Measurements from ENCODE around the gene CCT8. TPM values are rescaled to one million over a fixed set of nuclear protein-coding genes. Genes with fewer than 3 reads are reported as not detected.
"Not testable (repeated sequence)": the region's sequence is repeated elsewhere in the genome, so short reads cannot be mapped to it uniquely, and the experiment has no call there.

The CCT8 gene
- total RNA-seq, 1 donor, result 163 TPM

DNA sequence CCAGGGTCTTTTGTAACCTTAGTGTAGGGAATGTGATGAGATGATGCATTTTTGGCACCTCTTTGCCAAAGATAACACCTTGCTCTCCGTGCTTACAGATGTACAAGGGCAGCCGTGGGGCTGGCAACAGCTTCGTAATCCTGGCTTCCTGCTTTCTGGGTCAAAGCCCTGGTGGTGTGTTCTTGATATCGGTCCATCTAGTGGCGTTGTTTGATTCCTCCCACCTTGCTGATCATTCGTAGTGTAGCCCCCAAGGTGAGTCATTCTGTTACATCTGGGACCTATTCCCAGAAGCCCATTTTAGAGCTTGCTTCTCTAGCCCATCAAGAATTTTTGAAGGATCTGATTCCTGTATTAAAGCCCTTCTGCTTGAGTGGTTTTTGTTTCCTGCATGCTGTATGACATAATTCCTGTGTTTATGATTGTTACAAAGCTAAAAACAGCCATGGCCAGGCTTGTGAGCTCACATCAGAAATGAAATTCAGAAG, 7.0 kb upstream of the CCT8 start:
- no peak for DNase-seq (ENCODE audit: insufficient read length, low spot score, missing footprints)
- H3K9me3 ChIP-seq (ENCODE audit: low read depth, low read length), result no peaks in the 10 kb centered on the region
- H2AFZ ChIP-seq (ENCODE audit: low read length), result peak overlapping the region; percentile 27
- no peaks in the 10 kb centered on the region for H4K20me1 ChIP-seq (ENCODE audit: insufficient read depth, low read length)
- no peak overlapping the region for H3K4me3 ChIP-seq (ENCODE audit: insufficient read depth, low read length)
- TF ChIP-seq, protein P1, sequence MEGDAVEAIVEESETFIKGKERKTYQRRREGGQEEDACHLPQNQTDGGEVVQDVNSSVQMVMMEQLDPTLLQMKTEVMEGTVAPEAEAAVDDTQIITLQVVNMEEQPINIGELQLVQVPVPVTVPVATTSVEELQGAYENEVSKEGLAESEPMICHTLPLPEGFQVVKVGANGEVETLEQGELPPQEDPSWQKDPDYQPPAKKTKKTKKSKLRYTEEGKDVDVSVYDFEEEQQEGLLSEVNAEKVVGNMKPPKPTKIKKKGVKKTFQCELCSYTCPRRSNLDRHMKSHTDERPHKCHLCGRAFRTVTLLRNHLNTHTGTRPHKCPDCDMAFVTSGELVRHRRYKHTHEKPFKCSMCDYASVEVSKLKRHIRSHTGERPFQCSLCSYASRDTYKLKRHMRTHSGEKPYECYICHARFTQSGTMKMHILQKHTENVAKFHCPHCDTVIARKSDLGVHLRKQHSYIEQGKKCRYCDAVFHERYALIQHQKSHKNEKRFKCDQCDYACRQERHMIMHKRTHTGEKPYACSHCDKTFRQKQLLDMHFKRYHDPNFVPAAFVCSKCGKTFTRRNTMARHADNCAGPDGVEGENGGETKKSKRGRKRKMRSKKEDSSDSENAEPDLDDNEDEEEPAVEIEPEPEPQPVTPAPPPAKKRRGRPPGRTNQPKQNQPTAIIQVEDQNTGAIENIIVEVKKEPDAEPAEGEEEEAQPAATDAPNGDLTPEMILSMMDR (IDR thresholded peaks at IDR 0.05; ENCODE audit: extremely low read depth, low read depth, low read length), result no peak
- H3K36me3 ChIP-seq (ENCODE audit: insufficient read depth, low read length), result no peaks in the 10 kb centered on the region
- H3K27me3 ChIP-seq (ENCODE audit: insufficient read depth, low read length), result no peaks in the 10 kb centered on the region
- no peak overlapping the region for H3K4me2 ChIP-seq (ENCODE audit: insufficient read depth, low read length)
- peaks cover 5% of the 10 kb centered on the region for H3K79me2 ChIP-seq (ENCODE audit: insufficient read depth, low read length)
- no peaks in the 10 kb centered on the region for H3K4me1 ChIP-seq (ENCODE audit: insufficient read depth, low read length)
- no peak overlapping the region for H3K27ac ChIP-seq (ENCODE audit: low read depth, low read length)

DNA sequence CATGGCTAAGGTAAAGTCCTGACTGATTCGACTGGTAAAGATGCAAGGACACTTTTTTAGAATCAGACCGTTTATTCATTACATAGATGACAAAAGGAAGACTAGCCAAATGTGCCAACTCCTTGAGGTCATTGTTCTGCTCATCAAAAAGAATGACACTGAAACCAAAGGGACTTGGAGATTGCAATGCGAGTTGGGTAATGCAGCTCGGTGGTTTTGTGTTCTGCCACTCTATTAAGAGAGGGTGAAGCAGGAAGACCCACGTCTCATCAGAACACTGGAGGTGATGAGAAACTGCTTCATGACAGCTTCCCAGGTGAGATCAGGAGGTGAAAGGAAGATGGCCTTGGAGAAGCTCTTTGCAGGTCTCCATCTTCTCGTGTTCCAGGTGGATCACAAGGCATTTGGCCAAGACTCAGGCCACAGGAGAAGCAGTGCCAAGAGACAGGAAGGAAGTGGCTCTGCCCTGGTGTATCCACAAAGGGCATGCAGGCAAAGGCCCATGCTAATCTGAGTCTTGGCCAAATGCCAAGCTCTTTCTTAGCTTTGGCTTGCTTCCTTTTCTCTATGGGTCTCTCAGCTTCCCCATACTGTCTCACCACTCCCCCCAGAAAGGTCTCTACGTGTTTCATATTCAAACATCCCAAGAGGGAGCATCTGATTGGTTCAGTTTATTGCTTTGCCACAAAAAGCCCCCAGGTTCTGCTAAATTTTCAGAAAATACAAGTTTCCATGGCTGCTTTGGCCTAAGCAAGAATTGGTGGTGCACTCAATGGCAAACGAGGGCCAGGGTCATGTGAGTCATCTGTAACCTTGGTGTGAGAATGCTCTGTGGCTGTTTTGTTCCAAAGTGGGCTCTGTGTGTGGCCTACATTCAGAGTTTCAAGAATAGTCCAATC, 5.7 kb upstream of the CCT8 start:
- Histone ChIP-seq H2AFZ (ENCODE audit: low read length) (no peak overlapping the region), H3K27ac (ENCODE audit: low read depth, low read length) (no peak overlapping the region)

DNA sequence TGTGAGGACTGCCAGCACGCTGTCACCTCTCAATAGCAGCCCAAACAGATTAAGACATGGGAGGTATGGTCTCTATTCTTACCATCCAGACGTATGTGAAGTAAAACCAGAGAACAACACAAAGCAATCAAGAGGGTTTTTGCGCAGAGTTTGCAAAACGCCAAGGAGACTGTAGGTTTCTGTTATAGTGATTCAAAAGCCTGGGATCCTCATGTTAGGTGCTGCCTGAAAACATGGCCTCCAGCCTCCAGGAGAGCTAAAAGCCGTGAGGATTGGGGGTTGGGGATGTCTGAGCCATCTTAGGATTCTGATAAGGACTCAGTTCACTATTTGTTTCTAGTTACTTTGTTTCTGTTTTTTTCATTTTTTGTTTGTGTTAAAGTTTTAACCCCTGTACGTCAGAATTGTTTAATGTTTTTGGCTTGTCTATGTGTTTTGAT, 4.2 kb upstream of the CCT8 start:
- TF ChIP-seq, protein P1 (IDR thresholded peaks at IDR 0.05; ENCODE audit: extremely low read depth, low read depth, low read length), result no peak
- Histone ChIP-seq H3K9me3 (ENCODE audit: low read depth, low read length) (no peaks in the 10 kb centered on the region), H3K36me3 (ENCODE audit: insufficient read depth, low read length) (no peaks in the 10 kb centered on the region), H2AFZ (ENCODE audit: low read length) (peak overlapping the region; percentile 85), H4K20me1 (ENCODE audit: insufficient read depth, low read length) (peaks cover under 1% of the 10 kb centered on the region), H3K4me3 (ENCODE audit: insufficient read depth, low read length) (peak overlapping the region; percentile 68), H3K27me3 (ENCODE audit: insufficient read depth, low read length) (no peaks in the 10 kb centered on the region), H3K79me2 (ENCODE audit: insufficient read depth, low read length) (peaks cover 13% of the 10 kb centered on the region), H3K4me1 (ENCODE audit: insufficient read depth, low read length) (no peaks in the 10 kb centered on the region), H3K4me2 (ENCODE audit: insufficient read depth, low read length) (peak overlapping the region; percentile 65), H3K27ac (ENCODE audit: low read depth, low read length) (peak overlapping the region; percentile 57)
- DNase-seq (ENCODE audit: insufficient read length, low spot score, missing footprints), result no peak

More for the DNA sequence above, 5.7 kb upstream of the CCT8 start:
- no peak for DNase-seq (ENCODE audit: insufficient read length, low spot score, missing footprints)
- Histone ChIP-seq H3K36me3 (ENCODE audit: insufficient read depth, low read length) (no peaks in the 10 kb centered on the region), H3K79me2 (ENCODE audit: insufficient read depth, low read length) (peaks cover 5% of the 10 kb centered on the region), H4K20me1 (ENCODE audit: insufficient read depth, low read length) (no peaks in the 10 kb centered on the region), H3K9me3 (ENCODE audit: low read depth, low read length) (no peaks in the 10 kb centered on the region), H3K27me3 (ENCODE audit: insufficient read depth, low read length) (no peaks in the 10 kb centered on the region), H3K4me2 (ENCODE audit: insufficient read depth, low read length) (no peak overlapping the region), H3K4me1 (ENCODE audit: insufficient read depth, low read length) (no peaks in the 10 kb centered on the region), H3K4me3 (ENCODE audit: insufficient read depth, low read length) (no peak overlapping the region)
- TF ChIP-seq, protein P1 (IDR thresholded peaks at IDR 0.05; ENCODE audit: extremely low read depth, low read depth, low read length), result no peak

DNA sequence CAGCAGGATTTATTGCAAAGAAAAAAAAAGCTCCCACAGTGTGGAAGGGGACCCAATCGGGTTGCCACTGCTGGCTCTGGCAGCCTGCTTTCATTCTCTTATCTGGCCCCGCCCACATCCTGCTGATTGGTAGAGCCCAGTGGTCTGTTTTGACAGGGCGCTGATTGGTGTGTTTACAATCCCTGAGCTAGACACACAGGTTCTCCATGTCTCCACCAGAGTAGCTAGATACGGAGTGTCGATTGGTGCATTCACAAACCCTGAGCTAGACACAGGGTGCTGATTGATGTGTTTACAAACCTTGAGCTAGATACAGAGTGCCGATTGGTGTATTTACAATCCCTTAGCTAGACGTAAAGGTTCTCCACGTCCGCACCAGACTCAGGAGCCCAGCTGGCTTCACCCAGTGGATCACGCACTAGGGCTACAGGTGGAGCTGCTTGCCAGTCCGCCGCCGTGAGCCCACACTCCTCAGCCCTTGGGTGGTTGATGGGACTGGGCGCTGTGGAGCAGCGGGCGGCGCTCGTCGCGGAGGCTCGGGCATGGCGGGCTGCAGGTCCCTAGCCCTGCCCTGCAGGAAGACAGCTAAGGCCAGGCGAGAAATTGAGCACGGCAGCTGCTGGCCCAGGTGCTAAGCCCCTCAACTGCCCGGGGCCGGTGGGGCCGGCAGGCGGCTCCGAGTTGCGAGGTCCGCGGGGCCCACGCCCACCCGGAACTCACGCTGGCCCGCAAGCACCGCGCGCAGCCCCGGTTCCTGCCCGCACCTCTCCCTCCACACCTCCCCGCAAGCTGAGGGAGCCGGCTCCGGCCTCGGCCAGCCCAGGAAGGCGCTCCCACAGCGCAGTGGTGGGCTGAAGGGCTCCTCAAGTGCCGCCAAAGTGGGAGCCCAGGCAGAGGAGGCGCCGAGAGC, 3.5 kb upstream of the CCT8 start:
- Histone ChIP-seq H3K4me3 (ENCODE audit: insufficient read depth, low read length) (peak overlapping the region; percentile 68), H3K27ac (ENCODE audit: low read depth, low read length) (peak overlapping the region; percentile 57), H3K79me2 (ENCODE audit: insufficient read depth, low read length) (peaks cover 20% of the 10 kb centered on the region), H2AFZ (ENCODE audit: low read length) (peak overlapping the region; percentile 85), H3K4me2 (ENCODE audit: insufficient read depth, low read length) (peak overlapping the region; percentile 65)
- not testable (repeated sequence) for DNase-seq (ENCODE audit: insufficient read length, low spot score, missing footprints); H3K27me3 ChIP-seq (ENCODE audit: insufficient read depth, low read length); H3K9me3 ChIP-seq (ENCODE audit: low read depth, low read length); H3K36me3 ChIP-seq (ENCODE audit: insufficient read depth, low read length); H3K4me1 ChIP-seq (ENCODE audit: insufficient read depth, low read length); H4K20me1 ChIP-seq (ENCODE audit: insufficient read depth, low read length)
